Fibroblast of villous mesenchyme (primary cell): ENCODE results near the gene CCDC91. TPM values are rescaled to one million over a fixed set of nuclear protein-coding genes. Genes with fewer than 3 reads are reported as not detected.

ENCODE experiments used
- DNase-seq: peaks from one replicate; pipeline ENCODE4 v3.0.0-alpha.2; 2010; ENCODE audit warnings: low read depth
- H3K4me3 ChIP-seq: 2 replicates; pipeline ENCODE4 v1.5.1; 2011; ENCODE audit warnings: low read depth, mild to moderate bottlenecking, low read length
- total RNA-seq: library from RNA; depleted of rRNA; stranded (reverse); fragments of >200 nt; gene quantifications from 2 replicates; pipeline ENCODE4 v1.2.3, GENCODE V29; 2012
- TF ChIP-seq, protein P1 (sequence below): IDR thresholded peaks from 2 replicates; pipeline ENCODE4 v1.5.1; 2012; ENCODE audit warnings: low read depth, mild to moderate bottlenecking, low read length; ENCODE audit not compliant: insufficient read depth

The CCDC91 gene
- total RNA-seq, 1 donor, result 30.7 TPM

DNA sequence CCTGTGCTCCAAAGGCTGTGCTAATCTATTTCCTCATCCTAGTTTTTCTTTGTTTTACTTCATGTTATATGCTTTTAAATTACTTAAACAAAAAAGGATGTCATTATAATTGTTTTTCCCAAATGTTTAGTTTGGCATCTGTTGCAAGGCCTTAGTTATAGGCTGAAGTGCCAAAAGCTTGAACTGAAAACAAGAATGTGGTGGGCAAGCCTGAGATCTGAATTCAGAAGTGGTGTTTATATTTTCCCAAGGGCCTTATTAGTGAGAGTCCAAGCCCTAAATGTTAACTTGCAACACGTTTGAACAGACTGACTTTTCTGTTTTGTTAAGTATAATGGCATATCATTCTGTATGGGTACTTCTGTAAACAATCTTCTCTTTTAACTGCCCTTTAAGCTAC lies 326.8 kb downstream of the CCDC91 start:
- H3K4me3 ChIP-seq, result no peak overlapping the region
- TF ChIP-seq, protein P1, sequence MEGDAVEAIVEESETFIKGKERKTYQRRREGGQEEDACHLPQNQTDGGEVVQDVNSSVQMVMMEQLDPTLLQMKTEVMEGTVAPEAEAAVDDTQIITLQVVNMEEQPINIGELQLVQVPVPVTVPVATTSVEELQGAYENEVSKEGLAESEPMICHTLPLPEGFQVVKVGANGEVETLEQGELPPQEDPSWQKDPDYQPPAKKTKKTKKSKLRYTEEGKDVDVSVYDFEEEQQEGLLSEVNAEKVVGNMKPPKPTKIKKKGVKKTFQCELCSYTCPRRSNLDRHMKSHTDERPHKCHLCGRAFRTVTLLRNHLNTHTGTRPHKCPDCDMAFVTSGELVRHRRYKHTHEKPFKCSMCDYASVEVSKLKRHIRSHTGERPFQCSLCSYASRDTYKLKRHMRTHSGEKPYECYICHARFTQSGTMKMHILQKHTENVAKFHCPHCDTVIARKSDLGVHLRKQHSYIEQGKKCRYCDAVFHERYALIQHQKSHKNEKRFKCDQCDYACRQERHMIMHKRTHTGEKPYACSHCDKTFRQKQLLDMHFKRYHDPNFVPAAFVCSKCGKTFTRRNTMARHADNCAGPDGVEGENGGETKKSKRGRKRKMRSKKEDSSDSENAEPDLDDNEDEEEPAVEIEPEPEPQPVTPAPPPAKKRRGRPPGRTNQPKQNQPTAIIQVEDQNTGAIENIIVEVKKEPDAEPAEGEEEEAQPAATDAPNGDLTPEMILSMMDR, result no peak
- DNase-seq, result no peak

DNA sequence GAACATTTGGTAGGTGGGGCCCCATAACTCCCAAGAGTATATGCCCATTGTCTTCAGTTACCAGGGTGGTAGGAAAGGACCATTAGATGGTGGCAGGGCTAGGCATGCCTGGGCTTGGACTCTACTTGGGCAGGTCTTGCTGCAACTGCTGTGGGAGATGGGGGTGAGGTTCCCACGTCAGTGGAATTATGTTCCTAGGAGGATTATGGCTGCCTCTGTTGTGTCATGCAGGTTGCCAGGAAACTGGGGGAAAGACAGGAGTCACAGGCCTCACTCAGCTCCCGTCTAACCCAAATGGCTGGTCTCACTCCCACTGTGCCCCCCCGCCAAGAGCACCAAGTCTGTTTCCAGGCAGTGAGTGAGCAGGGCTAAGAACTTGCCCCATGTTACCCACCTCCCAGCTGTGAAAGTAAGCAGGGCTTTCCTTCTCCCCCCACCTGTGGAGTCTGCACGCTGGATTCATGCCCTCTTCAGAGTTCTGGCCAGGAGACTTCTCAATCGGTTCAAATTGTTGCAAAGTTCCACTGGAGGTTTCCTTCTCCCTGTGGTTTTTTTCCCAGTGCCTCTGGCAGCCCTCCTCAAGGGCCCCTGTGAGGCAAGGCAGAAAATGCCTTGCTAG lies 337.5 kb downstream of the CCDC91 start:
- TF ChIP-seq, protein P1, result no peak
- no peak for DNase-seq
- no peak overlapping the region for H3K4me3 ChIP-seq

DNA sequence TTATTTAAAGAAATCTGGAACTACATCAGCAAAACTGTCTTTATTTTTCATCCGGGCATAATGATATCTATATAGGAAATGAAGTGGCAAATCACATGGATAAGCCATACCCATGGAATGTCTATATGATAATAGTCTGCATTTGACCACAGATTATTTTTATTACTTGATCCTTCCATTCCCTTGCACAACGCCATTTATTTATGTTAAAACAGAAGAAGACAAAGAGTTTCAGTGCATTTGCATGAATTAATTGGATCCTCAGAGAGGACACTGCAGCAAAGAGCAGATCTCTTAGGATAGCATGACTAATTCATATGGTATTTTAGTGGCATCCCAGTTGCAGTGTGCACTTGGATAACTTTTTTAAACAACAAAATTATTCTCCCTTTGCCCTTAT lies 345.0 kb downstream of the CCDC91 start:
- no peak overlapping the region for H3K4me3 ChIP-seq
- TF ChIP-seq, protein P1, result no peak
- peak; percentile 72 for DNase-seq

DNA sequence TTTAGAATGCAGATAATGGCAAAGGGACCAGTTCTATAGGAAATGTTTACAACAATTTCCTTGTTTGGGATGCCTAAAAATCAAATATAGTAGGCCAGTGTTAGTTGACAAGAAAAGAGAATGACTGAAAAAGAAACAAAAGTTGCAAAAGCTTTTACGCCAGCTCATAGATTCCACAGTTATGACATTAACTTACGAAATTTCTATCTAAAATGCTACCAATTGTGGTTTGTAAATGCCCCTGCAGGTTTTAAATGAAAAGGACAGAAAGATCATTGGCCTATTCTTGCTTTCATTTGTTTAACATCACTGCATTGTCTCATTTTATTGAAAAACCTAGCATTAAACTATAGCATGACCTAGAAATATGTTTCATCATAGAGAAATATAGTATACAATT lies 345.8 kb downstream of the CCDC91 start:
- no peak overlapping the region for H3K4me3 ChIP-seq
- TF ChIP-seq, protein P1, result peak; percentile 7
- peak; percentile 85 for DNase-seq

DNA sequence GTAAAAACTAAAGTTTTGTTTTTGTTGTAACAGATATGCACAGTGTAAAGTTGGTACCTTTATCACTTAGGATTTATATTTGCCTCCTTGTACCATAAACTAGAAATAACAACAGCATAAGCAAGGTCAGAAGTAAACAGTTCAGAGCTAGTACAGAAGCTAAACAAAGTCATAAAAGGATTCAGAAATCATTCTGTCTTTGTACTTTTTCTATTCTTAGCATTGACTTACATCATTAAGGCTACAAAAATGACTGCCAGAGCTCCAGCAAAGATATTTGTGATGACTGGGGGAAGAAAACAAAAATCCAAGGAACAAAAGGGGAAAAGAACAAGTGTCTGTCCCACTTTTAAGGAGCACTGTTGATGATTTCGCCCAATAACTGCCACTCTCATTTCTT lies 347.2 kb downstream of the CCDC91 start:
- H3K4me3 ChIP-seq, result no peak overlapping the region
- DNase-seq, result peak; percentile 75
- TF ChIP-seq, protein P1, result no peak

DNA sequence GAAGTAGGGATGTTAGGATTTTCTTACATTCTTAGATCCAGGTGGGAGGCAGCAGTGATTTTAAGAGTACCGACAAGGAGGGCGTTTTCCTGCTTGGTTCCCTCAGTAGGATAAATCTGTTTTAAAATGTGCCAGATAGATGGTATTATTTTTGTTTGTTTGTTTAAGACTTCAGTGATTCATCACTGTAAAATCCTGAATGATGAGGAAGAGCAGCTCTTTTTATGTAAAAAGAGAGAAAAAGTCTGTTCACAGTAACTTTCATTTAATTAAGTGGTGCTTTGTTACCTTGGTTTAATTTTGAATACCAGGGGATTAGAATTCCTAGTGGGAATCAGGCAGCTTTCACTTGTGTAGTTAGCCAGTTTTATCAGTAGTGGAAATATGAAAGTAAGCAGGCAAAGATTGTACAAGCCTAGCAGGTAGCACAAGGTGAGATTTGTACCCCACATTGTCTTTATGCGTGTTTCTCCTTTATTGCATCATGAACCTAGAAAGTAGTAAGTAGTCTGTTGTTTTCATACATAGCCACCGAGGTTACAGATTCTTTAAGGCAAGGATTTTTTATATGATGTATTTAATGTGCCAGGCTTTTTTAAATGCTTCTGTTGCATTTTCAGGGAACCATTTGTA lies 349.6 kb downstream of the CCDC91 start:
- DNase-seq, result peak; percentile 21
- TF ChIP-seq, protein P1, result no peak
- H3K4me3 ChIP-seq, result no peak overlapping the region
